Ovary (tissue), 9 donors: Measurements from ENCODE around the gene DAPP1. TPM values are rescaled to one million over a fixed set of nuclear protein-coding genes. Genes with fewer than 3 reads are reported as not detected.

Experiments
- DNase-seq, 5 donors: peaks; one replicate each; pipeline ENCODE4 v3.0.0-alpha.2; 2019 to 2020
- H3K27ac ChIP-seq, 2 donors: fragments of 200-600 bp; one replicate each; pipeline versions ENCODE4 v1.5.1 to v1.8.0; 2019 to 2022
- H3K27me3 ChIP-seq: fragments of 200-600 bp; one replicate; pipeline ENCODE4 v1.8.0; 2022
- H3K36me3 ChIP-seq: fragments of 200-600 bp; sonication (generic); one replicate; pipeline ENCODE4 v1.5.1; 2019
- H3K4me1 ChIP-seq: one replicate; pipeline ENCODE4 v1.8.1; 2013; ENCODE audit warnings: mild to moderate bottlenecking, moderate library complexity; ENCODE audit not compliant: insufficient read depth
- H3K4me3 ChIP-seq: fragments of 200-600 bp; sonication (generic); one replicate; pipeline ENCODE4 v1.5.1; 2017
- H3K9me3 ChIP-seq, 2 donors: fragments of 200-600 bp in 1 of 2; sonication (generic) in 1 of 2; one replicate each; pipeline versions ENCODE4 v1.5.1 to v1.8.1; 2013 to 2019; ENCODE audit warnings: mild to moderate bottlenecking in 1 of 2, moderate library complexity in 1 of 2
- CTCF ChIP-seq, 3 donors: fragments of 450-650 bp in 2 of 3; fragments of 200-600 bp in 1 of 3; IDR thresholded peaks; one replicate each; pipeline versions ENCODE4 v1.5.1 to v1.8.0; 2016 to 2022; ENCODE audit warnings: antibody characterized with exemption in 3 of 3, mild to moderate bottlenecking in 1 of 3
- EP300 ChIP-seq: sonication (generic); formaldehyde crosslinking; IDR thresholded peaks from one replicate; pipeline ENCODE4 v1.6.1; 2017; ENCODE audit warnings: antibody characterized with exemption
- POLR2A ChIP-seq: fragments of 450-650 bp; IDR thresholded peaks from one replicate; pipeline ENCODE4 v1.6.1; 2017; ENCODE audit warnings: antibody characterized with exemption, mild to moderate bottlenecking, moderate library complexity
- WGBS, 3 donors: extraction: QIAGEN DNeasy Blood & Tissue Kit in 1 of 3; methylation state at CpG; one replicate each; pipeline versions ENCODE4 v1.1.5 to v1.1.7; 2013 to 2017; 5-methylcytosine and 5-hydroxymethylcytosine counted together
- intact Hi-C, 4 donors: fragments of 100-400 bp; cut with DNase I; formaldehyde crosslinking; loops; one replicate each; pipeline versions ENCODE4 v1.11.0 to v1.15.1; 2022 to 2023
- polyA plus RNA-seq, 2 donors: library from polyadenylated mRNA; stranded (reverse); fragments of 200-250 nt in 1 of 2; fragments of 350-450 nt in 1 of 2; fragmentation: Illumina TruSeq in 1 of 2; extraction: RNeasy Lipid Tissue Mini Kit (QIAGEN cat#74804) in 1 of 2; gene quantifications; one replicate each; pipeline ENCODE4 v1.2.3, GENCODE V29; 2013 to 2014
- total RNA-seq, 7 donors: library from RNA; depleted of rRNA in 2 of 7; stranded (reverse); fragments of >200 nt in 2 of 7; fragmentation: NEBNext Ultra II Directional in 3 of 7; extraction: Animal tissue kit (Norgen Biotek cat#: 25700) in 3 of 7; gene quantifications; one replicate each; pipeline versions ENCODE4 v1.1.0 to v1.2.4, GENCODE V29; 2016 to 2023
- donor health status: DM: no; HTN: no; CAD: no; lungs with moderate emphysema.
- donor health status: DM: no; HTN: no; CAD: no.
- donor health status: Bipolar disorder and iron deficiency.
- donor health status: DM: yes; HTN: yes; CAD: no.
- donor health status: DM: no; HTN: no; CAD: no.
- donor health status: DM: yes; HTN: yes; CAD: no.

Gene DAPP1
- total and polyA plus RNA-seq, 9 donors, result 0.34 to 4.1 (median 0.65) TPM

- Histone ChIP-seq H3K36me3 (no peaks in the 10 kb centered on the region), H3K4me1 (no peaks in the 10 kb centered on the region), H3K4me3 (no peak overlapping the region), H3K27ac (no peak overlapping the region), H3K27me3 (no peaks in the 10 kb centered on the region), H3K9me3 (no peaks in the 10 kb centered on the region)
- TF ChIP-seq EP300 (no peak), POLR2A (no peak), CTCF (IDR thresholded peaks at IDR 0.05) (no peak)
- no peak for DNase-seq
- intact Hi-C loops, result no loop called here
Observed at GRCh38 chr4:99810536-99810935, 6.1 kb upstream of the DAPP1 start.

- no peak overlapping the region for H3K4me3 ChIP-seq
- 69 to 87% (median 76%) methylated on average over 1 of the region's 1 CpG for WGBS, 3 donors
- H3K9me3 ChIP-seq, result no peaks in the 10 kb centered on the region
- no peak for DNase-seq
- H3K27me3 ChIP-seq, result no peaks in the 10 kb centered on the region
- intact Hi-C loops, result no loop called here
- no peak for TF ChIP-seq CTCF (IDR thresholded peaks at IDR 0.05)
- no peak for TF ChIP-seq EP300
- no peak for TF ChIP-seq POLR2A
- no peaks in the 10 kb centered on the region for H3K36me3 ChIP-seq
- no peaks in the 10 kb centered on the region for H3K4me1 ChIP-seq
- no peak overlapping the region for H3K27ac ChIP-seq
Observed at GRCh38 chr4:99811117-99811516, 5.5 kb upstream of the DAPP1 start.

- Histone ChIP-seq H3K27me3 (no peaks in the 10 kb centered on the region), H3K36me3 (no peaks in the 10 kb centered on the region), H3K27ac (no peak overlapping the region), H3K9me3 (no peaks in the 10 kb centered on the region), H3K4me3 (no peak overlapping the region), H3K4me1 (no peaks in the 10 kb centered on the region)
- TF ChIP-seq CTCF (IDR thresholded peaks at IDR 0.05) (no peak), POLR2A (no peak), EP300 (no peak)
- DNase-seq, result no peak
- 80 to 89% (median 83%) methylated on average over 1 of the region's 1 CpG for WGBS, 3 donors
- intact Hi-C loops, result no loop called here
Observed at GRCh38 chr4:99811850-99812249, 4.8 kb upstream of the DAPP1 start.

GRCh38 chr4:99815597-99816011 lies 1.0 kb upstream of the DAPP1 start:
- Histone ChIP-seq H3K36me3 (no peaks in the 10 kb centered on the region), H3K9me3 (no peaks in the 10 kb centered on the region), H3K27me3 (no peaks in the 10 kb centered on the region), H3K4me1 (no peaks in the 10 kb centered on the region), H3K27ac (no peak overlapping the region), H3K4me3 (no peak overlapping the region)
- no peak for DNase-seq
- intact Hi-C loops, result no loop called here
- WGBS, 3 donors, result 63 to 96% (median 93%) methylated on average over 1 of the region's 1 CpG
- TF ChIP-seq CTCF (IDR thresholded peaks at IDR 0.05), result no peak
- TF ChIP-seq POLR2A, result no peak
- TF ChIP-seq EP300, result no peak
